ENCODE results near the gene TGM5. TPM values are rescaled to one million over a fixed set of nuclear protein-coding genes. Genes with fewer than 3 reads are reported as not detected.

TGM5 gene, protein sequence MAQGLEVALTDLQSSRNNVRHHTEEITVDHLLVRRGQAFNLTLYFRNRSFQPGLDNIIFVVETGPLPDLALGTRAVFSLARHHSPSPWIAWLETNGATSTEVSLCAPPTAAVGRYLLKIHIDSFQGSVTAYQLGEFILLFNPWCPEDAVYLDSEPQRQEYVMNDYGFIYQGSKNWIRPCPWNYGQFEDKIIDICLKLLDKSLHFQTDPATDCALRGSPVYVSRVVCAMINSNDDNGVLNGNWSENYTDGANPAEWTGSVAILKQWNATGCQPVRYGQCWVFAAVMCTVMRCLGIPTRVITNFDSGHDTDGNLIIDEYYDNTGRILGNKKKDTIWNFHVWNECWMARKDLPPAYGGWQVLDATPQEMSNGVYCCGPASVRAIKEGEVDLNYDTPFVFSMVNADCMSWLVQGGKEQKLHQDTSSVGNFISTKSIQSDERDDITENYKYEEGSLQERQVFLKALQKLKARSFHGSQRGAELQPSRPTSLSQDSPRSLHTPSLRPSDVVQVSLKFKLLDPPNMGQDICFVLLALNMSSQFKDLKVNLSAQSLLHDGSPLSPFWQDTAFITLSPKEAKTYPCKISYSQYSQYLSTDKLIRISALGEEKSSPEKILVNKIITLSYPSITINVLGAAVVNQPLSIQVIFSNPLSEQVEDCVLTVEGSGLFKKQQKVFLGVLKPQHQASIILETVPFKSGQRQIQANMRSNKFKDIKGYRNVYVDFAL
- not detected for polyA plus RNA-seq (2012; ENCODE audit: insufficient read depth, insufficient read length, low read depth)

- Histone ChIP-seq H3K36me3 (no peaks in the 10 kb centered on the region), H3K4me1 (no peaks in the 10 kb centered on the region), H3K27me3 (peaks cover 11% of the 10 kb centered on the region; the same call in 1 of the 2 replicates), H3K9me3 (no peaks in the 10 kb centered on the region), H3K4me3 (ENCODE audit: low read depth, low read length) (no peak within 1 kb of the TSS)
- TF ChIP-seq CTCF (IDR thresholded peaks at IDR 0.05; ENCODE audit: low read depth, low read length), result no peak
- DNase-seq, result no peak
Measured at GRCh38 chr15:43266834-43267233, at the start of gene TGM5. Gene TGM5 (minus strand): TSS chr15:43266928. CDS start chr15:43266849, 79 bp downstream.

DNA sequence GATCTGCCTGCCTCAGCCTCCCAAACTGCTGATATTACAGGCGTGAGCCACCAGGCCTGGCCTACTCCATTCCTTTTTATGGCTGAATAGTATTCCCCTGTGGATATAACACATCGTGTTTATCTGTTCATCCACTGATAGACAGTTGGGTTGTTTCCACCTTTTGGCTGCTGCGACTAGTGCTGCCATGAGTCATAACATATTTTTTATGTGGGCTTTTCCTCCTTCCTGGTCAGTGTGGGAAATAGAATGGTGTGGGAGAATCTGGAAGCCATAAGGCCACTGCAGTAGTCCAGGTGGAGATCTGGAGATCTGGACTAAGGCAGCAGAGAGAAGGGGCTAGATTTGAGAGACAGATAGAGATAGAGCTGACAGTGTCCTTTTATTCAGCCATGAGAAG, 47.4 kb upstream of the TGM5 start:
- no peak for DNase-seq
- TF ChIP-seq CTCF (IDR thresholded peaks at IDR 0.05; ENCODE audit: low read depth, low read length), result no peak
- H3K4me3 ChIP-seq (ENCODE audit: low read depth, low read length), result no peak overlapping the region

GRCh38 chr15:43312378-43312777, 45.6 kb upstream of the TGM5 start:
- TF ChIP-seq CTCF (IDR thresholded peaks at IDR 0.05; ENCODE audit: low read depth, low read length), result no peak
- Histone ChIP-seq H3K9me3 (no peaks in the 10 kb centered on the region), H3K4me3 (ENCODE audit: low read depth, low read length) (no peak overlapping the region), H3K4me1 (no peaks in the 10 kb centered on the region), H3K27me3 (peaks cover 16% of the 10 kb centered on the region), H3K36me3 (no peaks in the 10 kb centered on the region)
- no peak for DNase-seq

More for the DNA sequence above, 47.4 kb upstream of the TGM5 start:
- H3K4me1 ChIP-seq, result no peaks in the 10 kb centered on the region
- H3K36me3 ChIP-seq, result no peaks in the 10 kb centered on the region
- no peaks in the 10 kb centered on the region for H3K9me3 ChIP-seq
- peaks cover 6% of the 10 kb centered on the region for H3K27me3 ChIP-seq

GRCh38 chr15:43302205-43302817, 35.6 kb upstream of the TGM5 start, which contains the start of gene TGM7:
Gene TGM7 (minus strand): TSS chr15:43302255.
- Histone ChIP-seq H3K4me3 (ENCODE audit: low read depth, low read length) (no peak within 1 kb of the TSS), H3K36me3 (no peaks in the 10 kb centered on the region), H3K4me1 (no peaks in the 10 kb centered on the region), H3K27me3 (peaks cover 26% of the 10 kb centered on the region), H3K9me3 (no peaks in the 10 kb centered on the region)
- TF ChIP-seq CTCF (IDR thresholded peaks at IDR 0.05; ENCODE audit: low read depth, low read length), result no peak
- no peak for DNase-seq

DNA sequence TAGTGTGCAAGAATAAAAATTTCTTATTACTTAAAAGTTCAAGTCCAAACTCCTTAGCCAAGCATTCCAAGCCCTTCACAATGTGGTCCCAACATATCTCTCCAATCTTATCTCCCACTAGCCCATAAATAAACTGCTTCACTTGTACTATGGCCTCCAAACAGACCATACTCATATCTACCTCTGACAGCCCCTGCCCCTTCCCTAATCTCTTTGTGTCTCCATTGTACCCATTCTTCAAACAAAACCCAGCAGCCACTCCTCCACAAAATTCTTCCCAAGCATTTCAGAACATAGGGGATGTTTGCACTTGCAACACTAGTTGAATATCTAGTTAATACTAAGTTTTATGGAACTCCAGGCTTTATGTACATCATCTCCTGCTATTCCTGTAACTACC, 33.2 kb upstream of the TGM5 start:
- TF ChIP-seq CTCF (IDR thresholded peaks at IDR 0.05; ENCODE audit: low read depth, low read length), result no peak
- DNase-seq, result no peak
- H3K27me3 ChIP-seq, result peaks cover 3% of the 10 kb centered on the region

More for the DNA sequence above, 33.2 kb upstream of the TGM5 start:
- H3K9me3 ChIP-seq, result no peaks in the 10 kb centered on the region
- no peaks in the 10 kb centered on the region for H3K4me1 ChIP-seq
- H3K4me3 ChIP-seq (ENCODE audit: low read depth, low read length), result no peak overlapping the region
- no peaks in the 10 kb centered on the region for H3K36me3 ChIP-seq

Measured in BE2C (cell line).